WTC11 (cell line): ENCODE measurements around the gene SCYL1. TPM values are rescaled to one million over a fixed set of nuclear protein-coding genes. Genes with fewer than 3 reads are reported as not detected.

Experiments
- ATAC-seq: fragments of 200-7000 bp; cut with Tn5 transposase; 2 replicates; pipeline ENCODE4 v1.10.0; 2021; ENCODE audit warnings: mild to moderate bottlenecking, moderate library complexity
- CTCF ChIA-PET: fragments of 300-600 bp; sonication (Branson Sonifier 250); formaldehyde crosslinking; loops from one replicate; lab custom pipeline; 2021; ENCODE audit warnings: antibody characterized with exemption; lab: Charles Lee
- POLR2A ChIA-PET: fragments of 350-600 bp; sonication (Branson Sonifier 250); formaldehyde crosslinking; loops from one replicate; lab custom pipeline; 2021; ENCODE audit warnings: antibody characterized with exemption; lab: Charles Lee
- DNase-seq: peaks from one replicate; pipeline ENCODE4 v3.0.0; 2021; ENCODE audit warnings: low spot score
- H3K27ac Mint-ChIP-seq: 2 replicates; pipeline ENCODE4 v1.8.0; 2021; ENCODE audit warnings: mixed read lengths
- H3K27me3 Mint-ChIP-seq: 2 replicates; pipeline ENCODE4 v1.8.0; 2021; ENCODE audit warnings: low read depth, mild to moderate bottlenecking, moderate library complexity, mixed read lengths
- H3K36me3 Mint-ChIP-seq: 2 replicates; pipeline ENCODE4 v1.8.0; 2021; ENCODE audit warnings: mixed read lengths
- H3K4me1 Mint-ChIP-seq: 2 replicates; pipeline ENCODE4 v1.8.0; 2022; ENCODE audit warnings: mixed read lengths
- H3K4me3 Mint-ChIP-seq: 2 replicates; pipeline ENCODE4 v1.8.0; 2021; ENCODE audit warnings: mild to moderate bottlenecking, moderate library complexity, mixed read lengths
- H3K9me3 Mint-ChIP-seq: 2 replicates; pipeline ENCODE4 v1.8.0; 2021; ENCODE audit warnings: mixed read lengths
- CREM ChIP-seq: sonication (generic); formaldehyde crosslinking; IDR thresholded peaks from 2 replicates; pipeline ENCODE4 v1.8.1; 2022; ENCODE audit warnings: mild to moderate bottlenecking, missing genetic modification reagents, moderate library complexity
- ELF4 ChIP-seq: sonication (generic); formaldehyde crosslinking; IDR thresholded peaks from 2 replicates; pipeline ENCODE4 v1.8.1; 2022; ENCODE audit warnings: low read depth, mild to moderate bottlenecking, moderate library complexity, missing genetic modification reagents
- FOXJ3 ChIP-seq: sonication (generic); formaldehyde crosslinking; IDR thresholded peaks from 2 replicates; pipeline ENCODE4 v1.9.0; 2021; ENCODE audit warnings: missing genetic modification reagents, mild to moderate bottlenecking, borderline replicate concordance
- JAZF1 ChIP-seq: fragments of 250-450 bp; sonication (Bioruptor Pico); IDR thresholded peaks from 2 replicates; pipeline ENCODE4 v1.9.0; 2021; ENCODE audit warnings: moderate library complexity, mild to moderate bottlenecking, inconsistent platforms
- JUN ChIP-seq: sonication (generic); formaldehyde crosslinking; IDR thresholded peaks from 2 replicates; pipeline ENCODE4 v1.8.0; 2023; ENCODE audit warnings: mild to moderate bottlenecking, missing genetic modification reagents
- MYBL2 ChIP-seq: sonication (generic); formaldehyde crosslinking; IDR thresholded peaks from 2 replicates; pipeline ENCODE4 v1.8.1; 2023; ENCODE audit warnings: mild to moderate bottlenecking, moderate library complexity, missing genetic modification reagents
- NFYB ChIP-seq: sonication (generic); formaldehyde crosslinking; conservative IDR thresholded peaks from 2 replicates; pipeline ENCODE4 v1.8.0; 2022; ENCODE audit warnings: low read depth, missing genetic modification reagents
- NR1H2 ChIP-seq: sonication (generic); formaldehyde crosslinking; IDR thresholded peaks from 2 replicates; pipeline ENCODE4 v1.9.0; 2021; ENCODE audit warnings: mild to moderate bottlenecking, moderate library complexity, missing genetic modification reagents
- SP1 ChIP-seq: sonication (generic); formaldehyde crosslinking; conservative IDR thresholded peaks from 2 replicates; pipeline ENCODE4 v1.8.1; 2022; ENCODE audit warnings: missing genetic modification reagents
- TCF7 ChIP-seq: sonication (generic); formaldehyde crosslinking; IDR thresholded peaks from 2 replicates; pipeline ENCODE4 v1.8.0; 2022; ENCODE audit warnings: mild to moderate bottlenecking, low read depth, missing genetic modification reagents, moderate library complexity
- ZBTB21 ChIP-seq: sonication (generic); formaldehyde crosslinking; IDR thresholded peaks from 2 replicates; pipeline ENCODE4 v1.8.1; 2023; ENCODE audit warnings: mild to moderate bottlenecking, missing genetic modification reagents, borderline replicate concordance
- ZNF219 ChIP-seq: sonication (generic); formaldehyde crosslinking; IDR thresholded peaks from 2 replicates; pipeline ENCODE4 v1.8.0; 2023; ENCODE audit warnings: missing genetic modification reagents, mild to moderate bottlenecking, borderline replicate concordance
- ZNF396 ChIP-seq: fragments of 250-450 bp; sonication (Bioruptor Pico); IDR thresholded peaks from 2 replicates; pipeline ENCODE4 v1.8.0; 2021; ENCODE audit warnings: mild to moderate bottlenecking, moderate library complexity, borderline replicate concordance
- ZNF423 ChIP-seq: fragments of 250-450 bp; sonication (Bioruptor Pico); IDR thresholded peaks from 2 replicates; pipeline ENCODE4 v2.1.2; 2022; ENCODE audit warnings: mild to moderate bottlenecking, moderate library complexity
- ZNF671 ChIP-seq: fragments of 250-450 bp; sonication (Bioruptor Pico); IDR thresholded peaks from 2 replicates; pipeline ENCODE4 v1.8.0; 2021; ENCODE audit warnings: mild to moderate bottlenecking
- total RNA-seq: library from RNA; stranded (reverse); gene quantifications from 3 replicates; pipeline ENCODE4 v1.2.3, GENCODE V29; 2021
- TF ChIP-seq, protein P1 (sequence below): sonication (generic); formaldehyde crosslinking; IDR thresholded peaks from 2 replicates; pipeline ENCODE4 v1.8.0; 2022; ENCODE audit warnings: mild to moderate bottlenecking, missing genetic modification reagents
- TF ChIP-seq, protein P2 (sequence below): sonication (generic); formaldehyde crosslinking; IDR thresholded peaks from 2 replicates; pipeline ENCODE4 v1.8.1; 2023; ENCODE audit warnings: mild to moderate bottlenecking, missing genetic modification reagents
- TF ChIP-seq, protein P3 (sequence below): fragments of 250-450 bp; sonication (Bioruptor Pico); IDR thresholded peaks from 2 replicates; pipeline ENCODE4 v2.1.2; 2022; ENCODE audit warnings: mild to moderate bottlenecking, moderate library complexity
- TF ChIP-seq, protein P4 (sequence below): fragments of 250-450 bp; sonication (Bioruptor Pico); conservative IDR thresholded peaks from 2 replicates; pipeline ENCODE4 v1.9.0; 2021; ENCODE audit warnings: mild to moderate bottlenecking
- TF ChIP-seq, protein P5 (sequence below): fragments of 250-450 bp; sonication (Bioruptor Pico); IDR thresholded peaks from 2 replicates; pipeline ENCODE4 v1.9.0; 2021; ENCODE audit warnings: mild to moderate bottlenecking

SCYL1 gene
- total RNA-seq, 1 experiment from 2014 or later, result 76.8 TPM

DNA sequence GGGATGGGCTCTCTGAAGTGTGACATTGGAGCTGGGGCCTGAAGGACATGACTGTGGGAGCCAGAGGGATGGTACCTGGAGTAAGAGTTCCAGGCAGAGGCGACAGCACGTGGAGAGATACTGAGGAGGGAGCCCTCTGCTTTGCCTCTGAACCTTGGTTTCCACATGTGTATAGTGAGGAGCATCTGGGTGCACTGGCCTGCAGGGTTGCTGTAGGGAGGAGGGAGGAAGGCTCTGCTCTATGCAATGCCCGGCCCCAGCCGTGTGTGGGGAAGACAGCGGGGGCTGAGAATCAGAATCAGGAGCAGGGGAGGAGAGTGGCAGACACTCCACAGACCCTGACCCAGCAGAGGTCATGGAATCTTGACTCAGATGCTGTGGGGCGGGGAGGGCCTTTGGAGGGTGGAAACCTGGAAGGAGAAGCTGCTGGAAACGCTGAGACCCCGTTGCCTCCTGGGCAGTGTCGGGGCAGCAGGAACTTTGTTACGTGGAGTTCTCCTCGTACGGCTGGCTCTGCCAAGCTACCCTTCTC is 4.0 kb downstream of the SCYL1 start:
- DNase-seq (no peak), ATAC-seq (no peak)
- Mint-ChIP-seq H3K4me3 (no peak overlapping the region), H3K4me1 (peaks cover 12% of the 10 kb centered on the region), H3K27ac (peak overlapping the region; percentile 88), H3K9me3 (no peaks in the 10 kb centered on the region), H3K36me3 (peaks cover 26% of the 10 kb centered on the region), H3K27me3 (peaks cover 6% of the 10 kb centered on the region)
- ChIA-PET POLR2A (interaction anchor here (1.0 to 1.1 kb wide), 2 partner anchors 21 to 32 kb away, joined by 3 to 4 read pairs; no protein-coding TSS in a partner anchor), CTCF (interaction anchor here (0.9 to 1.3 kb wide), 3 partner anchors 19 to 48 kb away, joined by 3 read pairs; no protein-coding TSS in a partner anchor)
- TF ChIP-seq TCF7, result no peak
- TF ChIP-seq ZNF671 (CRISPR knock-in tag), result no peak

DNA sequence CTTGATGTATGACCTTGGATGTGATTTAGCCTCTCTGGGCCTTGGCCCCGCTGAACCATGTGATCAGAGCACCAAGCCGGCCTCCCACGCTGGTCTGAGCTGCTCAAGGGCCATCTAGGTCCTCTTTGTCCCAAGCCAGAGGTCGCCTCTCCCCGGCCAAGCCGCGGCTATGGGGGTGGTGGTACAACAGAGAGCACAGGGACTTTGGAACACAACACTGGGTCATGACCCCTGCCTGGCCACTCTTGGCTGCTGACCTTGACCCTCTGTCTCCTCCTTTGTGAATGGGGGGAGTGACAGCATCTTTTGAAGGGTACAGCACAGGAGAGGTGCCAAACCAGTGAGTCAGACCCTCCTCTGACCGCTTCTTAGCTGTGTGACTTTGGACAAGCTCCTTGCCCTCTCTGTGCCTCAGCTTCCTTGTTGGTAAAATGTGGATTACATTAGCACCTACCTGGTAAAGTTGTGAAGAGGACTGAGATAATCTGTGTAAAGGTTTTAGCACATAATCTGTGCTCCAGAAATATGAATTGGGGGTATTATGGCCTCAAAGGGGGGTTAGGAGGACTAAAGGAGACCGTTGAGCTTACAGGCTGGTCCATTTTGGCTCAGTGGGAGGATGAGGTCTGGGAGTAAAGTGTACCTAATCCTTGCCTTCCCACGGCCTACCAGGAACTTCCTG is 4.7 kb downstream of the SCYL1 start:
- H3K9me3 Mint-ChIP-seq, result no peaks in the 10 kb centered on the region
- peaks cover 4% of the 10 kb centered on the region for H3K4me1 Mint-ChIP-seq
- ChIA-PET POLR2A (interaction anchor here (1.0 to 1.1 kb wide), 2 partner anchors 22 to 33 kb away, joined by 3 to 4 read pairs; no protein-coding TSS in a partner anchor), CTCF (interaction anchor here (0.9 to 2.1 kb wide), 7 partner anchors 8 to 108 kb away, joined by 3 to 9 read pairs (median 3); partner anchors contain the start of genes SIPA1 and ZNRD2)
- DNase-seq (no peak), ATAC-seq (no peak)
- no peak overlapping the region for H3K4me3 Mint-ChIP-seq
- H3K36me3 Mint-ChIP-seq, result peaks cover 26% of the 10 kb centered on the region
- H3K27ac Mint-ChIP-seq, result no peak overlapping the region
- TF ChIP-seq, protein P1, sequence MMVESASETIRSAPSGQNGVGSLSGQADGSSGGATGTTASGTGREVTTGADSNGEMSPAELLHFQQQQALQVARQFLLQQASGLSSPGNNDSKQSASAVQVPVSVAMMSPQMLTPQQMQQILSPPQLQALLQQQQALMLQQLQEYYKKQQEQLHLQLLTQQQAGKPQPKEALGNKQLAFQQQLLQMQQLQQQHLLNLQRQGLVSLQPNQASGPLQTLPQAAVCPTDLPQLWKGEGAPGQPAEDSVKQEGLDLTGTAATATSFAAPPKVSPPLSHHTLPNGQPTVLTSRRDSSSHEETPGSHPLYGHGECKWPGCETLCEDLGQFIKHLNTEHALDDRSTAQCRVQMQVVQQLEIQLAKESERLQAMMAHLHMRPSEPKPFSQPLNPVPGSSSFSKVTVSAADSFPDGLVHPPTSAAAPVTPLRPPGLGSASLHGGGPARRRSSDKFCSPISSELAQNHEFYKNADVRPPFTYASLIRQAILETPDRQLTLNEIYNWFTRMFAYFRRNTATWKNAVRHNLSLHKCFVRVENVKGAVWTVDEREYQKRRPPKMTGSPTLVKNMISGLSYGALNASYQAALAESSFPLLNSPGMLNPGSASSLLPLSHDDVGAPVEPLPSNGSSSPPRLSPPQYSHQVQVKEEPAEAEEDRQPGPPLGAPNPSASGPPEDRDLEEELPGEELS (CRISPR knock-in tag), result no peak
- TF ChIP-seq ZNF423, result no peak
- TF ChIP-seq, protein P2, sequence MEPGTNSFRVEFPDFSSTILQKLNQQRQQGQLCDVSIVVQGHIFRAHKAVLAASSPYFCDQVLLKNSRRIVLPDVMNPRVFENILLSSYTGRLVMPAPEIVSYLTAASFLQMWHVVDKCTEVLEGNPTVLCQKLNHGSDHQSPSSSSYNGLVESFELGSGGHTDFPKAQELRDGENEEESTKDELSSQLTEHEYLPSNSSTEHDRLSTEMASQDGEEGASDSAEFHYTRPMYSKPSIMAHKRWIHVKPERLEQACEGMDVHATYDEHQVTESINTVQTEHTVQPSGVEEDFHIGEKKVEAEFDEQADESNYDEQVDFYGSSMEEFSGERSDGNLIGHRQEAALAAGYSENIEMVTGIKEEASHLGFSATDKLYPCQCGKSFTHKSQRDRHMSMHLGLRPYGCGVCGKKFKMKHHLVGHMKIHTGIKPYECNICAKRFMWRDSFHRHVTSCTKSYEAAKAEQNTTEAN (CRISPR knock-in tag), result no peak
- H3K27me3 Mint-ChIP-seq, result peaks cover under 1% of the 10 kb centered on the region; the same call in 1 of the 2 replicates

DNA sequence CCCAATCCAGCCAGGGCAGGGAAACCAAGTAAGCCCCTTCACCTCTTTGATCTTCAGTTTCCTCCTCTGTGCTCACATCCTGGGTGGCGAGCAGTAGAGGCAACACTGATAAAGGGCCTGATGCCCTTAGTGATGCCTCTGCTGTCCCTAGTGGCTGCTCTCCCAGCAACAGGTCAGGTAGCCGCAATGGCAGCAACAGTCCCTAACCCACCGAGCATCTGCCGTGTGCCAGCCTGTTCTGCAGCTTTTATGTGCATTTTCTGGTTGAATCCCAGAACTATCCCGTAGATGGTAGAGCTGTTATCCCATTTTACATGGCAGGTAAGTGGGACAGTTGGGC is 5.2 kb downstream of the SCYL1 start:
- H3K27ac Mint-ChIP-seq, result no peak overlapping the region
- H3K4me3 Mint-ChIP-seq, result no peak overlapping the region
- POLR2A ChIA-PET, result interaction anchor here (1.1 kb wide), 1 partner anchor 33 kb away, joined by 4 read pairs; no protein-coding TSS in a partner anchor

DNA sequence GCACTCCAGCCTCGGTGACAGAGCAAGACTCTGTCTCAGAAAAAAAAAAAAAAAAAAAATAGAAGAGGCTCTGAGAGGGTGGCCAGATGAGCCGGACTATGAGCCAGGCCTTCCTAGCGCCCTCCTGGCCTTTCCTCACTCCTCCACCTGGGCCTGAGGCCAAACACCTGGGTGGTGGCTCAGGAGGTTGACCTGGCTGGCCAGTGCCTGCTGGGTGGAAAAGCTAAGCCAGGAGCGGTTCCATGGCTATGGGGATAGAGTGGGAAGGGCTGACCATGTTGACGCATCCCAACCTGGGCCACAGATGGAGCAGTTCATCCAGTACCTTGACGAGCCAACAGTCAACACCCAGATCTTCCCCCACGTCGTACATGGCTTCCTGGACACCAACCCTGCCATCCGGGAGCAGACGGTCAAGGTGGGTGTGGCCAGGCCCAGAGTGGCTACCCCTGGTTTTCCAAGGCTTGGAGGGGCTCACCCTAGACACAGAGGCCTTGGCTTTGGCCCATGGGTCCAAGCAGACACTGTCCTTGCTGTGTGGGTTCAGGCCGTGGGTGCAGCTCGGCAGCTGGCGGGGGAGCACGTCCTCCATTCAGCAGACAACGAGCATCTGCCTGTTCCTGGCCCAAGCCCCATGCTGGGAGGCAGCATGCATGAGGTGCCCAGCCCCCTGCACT is 7.6 kb downstream of the SCYL1 start:
- CTCF ChIA-PET, result interaction anchor here (0.9 kb wide), 1 partner anchor 53 kb away, joined by 3 read pairs; no protein-coding TSS in a partner anchor
- DNase-seq (no peak), ATAC-seq (no peak)
- Mint-ChIP-seq H3K9me3 (no peaks in the 10 kb centered on the region), H3K27ac (no peak overlapping the region), H3K4me3 (no peak overlapping the region), H3K36me3 (peaks cover 22% of the 10 kb centered on the region), H3K27me3 (0 out of 2 replicates have a peak, but pooled peaks cover under 1% of the 10 kb centered on the region), H3K4me1 (no peaks in the 10 kb centered on the region)
- POLR2A ChIA-PET, result no interaction called here
- TF ChIP-seq, protein P3, sequence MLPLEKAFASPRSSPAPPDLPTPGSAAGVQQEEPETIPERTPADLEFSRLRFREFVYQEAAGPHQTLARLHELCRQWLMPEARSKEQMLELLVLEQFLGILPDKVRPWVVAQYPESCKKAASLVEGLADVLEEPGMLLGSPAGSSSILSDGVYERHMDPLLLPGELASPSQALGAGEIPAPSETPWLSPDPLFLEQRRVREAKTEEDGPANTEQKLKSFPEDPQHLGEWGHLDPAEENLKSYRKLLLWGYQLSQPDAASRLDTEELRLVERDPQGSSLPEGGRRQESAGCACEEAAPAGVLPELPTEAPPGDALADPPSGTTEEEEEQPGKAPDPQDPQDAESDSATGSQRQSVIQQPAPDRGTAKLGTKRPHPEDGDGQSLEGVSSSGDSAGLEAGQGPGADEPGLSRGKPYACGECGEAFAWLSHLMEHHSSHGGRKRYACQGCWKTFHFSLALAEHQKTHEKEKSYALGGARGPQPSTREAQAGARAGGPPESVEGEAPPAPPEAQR (CRISPR knock-in tag), result no peak
- no peak for TF ChIP-seq ZBTB21
- no peak for TF ChIP-seq ZNF396 (CRISPR knock-in tag)
- TF ChIP-seq, protein P4, sequence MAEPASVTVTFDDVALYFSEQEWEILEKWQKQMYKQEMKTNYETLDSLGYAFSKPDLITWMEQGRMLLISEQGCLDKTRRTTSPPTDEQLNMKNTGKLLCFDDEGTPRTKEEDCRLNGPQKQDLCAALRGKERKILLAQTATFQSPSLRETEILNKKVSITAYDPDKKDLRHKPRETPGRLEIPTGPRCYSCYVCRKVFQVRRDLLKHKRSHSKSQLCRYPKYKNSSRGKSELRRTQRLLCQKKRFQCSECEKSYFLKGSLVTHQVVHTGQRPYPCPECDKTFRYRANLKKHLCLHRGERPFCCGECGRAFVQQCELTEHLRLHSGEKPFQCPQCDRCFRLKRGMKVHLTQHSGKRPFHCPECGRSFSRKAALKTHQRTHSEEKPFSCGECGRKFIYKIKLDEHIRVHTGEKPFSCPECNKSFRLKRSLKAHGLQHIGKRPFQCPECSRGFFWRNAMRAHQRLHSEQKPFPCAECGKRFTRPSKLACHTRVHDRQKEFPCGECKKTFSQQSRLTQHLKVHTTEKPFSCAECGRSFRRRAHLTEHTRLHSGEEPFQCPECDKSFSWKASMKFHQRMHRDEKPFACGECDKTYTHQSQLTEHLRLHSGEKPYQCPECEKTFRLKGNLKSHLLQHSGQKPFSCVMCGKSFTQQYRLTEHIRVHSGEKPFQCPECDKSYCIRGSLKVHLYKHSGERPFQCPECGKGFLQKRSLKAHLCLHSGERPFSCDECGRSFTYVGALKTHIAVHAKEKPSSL (CRISPR knock-in tag), result no peak
- TF ChIP-seq ZNF219 (CRISPR knock-in tag), result no peak
- TF ChIP-seq, protein P5, sequence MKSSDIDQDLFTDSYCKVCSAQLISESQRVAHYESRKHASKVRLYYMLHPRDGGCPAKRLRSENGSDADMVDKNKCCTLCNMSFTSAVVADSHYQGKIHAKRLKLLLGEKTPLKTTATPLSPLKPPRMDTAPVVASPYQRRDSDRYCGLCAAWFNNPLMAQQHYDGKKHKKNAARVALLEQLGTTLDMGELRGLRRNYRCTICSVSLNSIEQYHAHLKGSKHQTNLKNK (CRISPR knock-in tag), result no peak

More for the DNA sequence above, 5.2 kb downstream of the SCYL1 start:
- DNase-seq (peak; percentile 44), ATAC-seq (peak; percentile 77)
- Mint-ChIP-seq H3K9me3 (no peaks in the 10 kb centered on the region), H3K27me3 (no peaks in the 10 kb centered on the region), H3K4me1 (peaks cover 4% of the 10 kb centered on the region), H3K36me3 (peaks cover 26% of the 10 kb centered on the region)
- no peak for TF ChIP-seq JUN (CRISPR knock-in tag)
- TF ChIP-seq NR1H2, result no peak
- TF ChIP-seq ELF4 (CRISPR knock-in tag), result no peak
- TF ChIP-seq JAZF1 (CRISPR knock-in tag), result no peak
- TF ChIP-seq CREM (CRISPR knock-in tag), result no peak
- no peak for TF ChIP-seq FOXJ3 (CRISPR knock-in tag)
- no peak for TF ChIP-seq SP1 (CRISPR knock-in tag)
- TF ChIP-seq, protein P1 (CRISPR knock-in tag), result no peak
- TF ChIP-seq NFYB (CRISPR knock-in tag), result no peak
- TF ChIP-seq MYBL2 (CRISPR knock-in tag), result no peak
- CTCF ChIA-PET, result interaction anchor here (0.6 to 2.1 kb wide), 7 partner anchors 8 to 393 kb away, joined by 3 to 9 read pairs (median 4); partner anchors contain the start of genes SIPA1 and ZNRD2
